Uterus (tissue), 4 donors: ENCODE results near the gene ATN1. TPM values are rescaled to one million over a fixed set of nuclear protein-coding genes. Genes with fewer than 3 reads are reported as not detected.

Experiments
- DNase-seq, 2 donors: peaks; one replicate each; pipeline ENCODE4 v3.0.0-alpha.2; 2019 to 2020
- H3K27ac ChIP-seq, 2 donors: fragments of 200-600 bp; sonication (generic); 1 replicate in 1 of 2; 2 replicates in 1 of 2; pipeline ENCODE4 v1.5.1; 2016 to 2018
- H3K27me3 ChIP-seq, 2 donors: fragments of 200-600 bp; sonication (generic); one replicate each; pipeline ENCODE4 v1.5.1; 2018 to 2019; ENCODE audit warnings: control low read depth in 1 of 2
- H3K36me3 ChIP-seq, 2 donors: fragments of 200-600 bp; sonication (generic); one replicate each; pipeline ENCODE4 v1.5.1; 2019; ENCODE audit warnings: control low read depth in 1 of 2
- H3K4me1 ChIP-seq, 2 donors: fragments of 200-600 bp; sonication (generic); one replicate each; pipeline ENCODE4 v1.5.1; 2018 to 2019; ENCODE audit warnings: control low read depth in 1 of 2
- H3K4me3 ChIP-seq, 2 donors: fragments of 200-600 bp; sonication (generic); 1 replicate in 1 of 2; 2 replicates in 1 of 2; pipeline ENCODE4 v1.5.1; 2018 to 2019; ENCODE audit warnings: mild to moderate bottlenecking in 1 of 2
- H3K9me3 ChIP-seq, 2 donors: fragments of 200-600 bp; sonication (generic); one replicate each; pipeline ENCODE4 v1.5.1; 2019; ENCODE audit warnings: control low read depth in 1 of 2
- CTCF ChIP-seq, 4 experiments: fragments of 200-600 bp in 2 of 4; fragments of 450-650 bp in 2 of 4; sonication (generic) in 2 of 4; IDR thresholded peaks; one replicate each; pipeline ENCODE4 v1.5.1; 2016 to 2019; ENCODE audit warnings: antibody characterized with exemption in 4 of 4, mild to moderate bottlenecking in 2 of 4, moderate library complexity in 1 of 4
- POLR2A ChIP-seq, 2 donors: fragments of 450-650 bp; IDR thresholded peaks; one replicate each; pipeline ENCODE4 v1.6.1; 2016; ENCODE audit warnings: antibody characterized with exemption in 2 of 2, mild to moderate bottlenecking in 1 of 2, moderate library complexity in 1 of 2
- intact Hi-C: fragments of 100-400 bp; cut with DNase I; formaldehyde crosslinking; loops from one replicate; pipeline ENCODE4 v1.15.1; 2023; ENCODE audit warnings: low total_unique reads
- total RNA-seq, 4 donors: library from RNA; depleted of rRNA in 3 of 4; stranded (reverse); fragments of >200 nt in 3 of 4; gene quantifications; one replicate each; pipeline versions ENCODE4 v1.1.0 to v1.2.4, GENCODE V29; 2014 to 2023
- donor health status: DM: yes; HTN: yes; CAD: no.

ATN1 gene
- total RNA-seq, 4 donors from 2014 or later, result 10.8 to 283 (median 28.7) TPM

DNA sequence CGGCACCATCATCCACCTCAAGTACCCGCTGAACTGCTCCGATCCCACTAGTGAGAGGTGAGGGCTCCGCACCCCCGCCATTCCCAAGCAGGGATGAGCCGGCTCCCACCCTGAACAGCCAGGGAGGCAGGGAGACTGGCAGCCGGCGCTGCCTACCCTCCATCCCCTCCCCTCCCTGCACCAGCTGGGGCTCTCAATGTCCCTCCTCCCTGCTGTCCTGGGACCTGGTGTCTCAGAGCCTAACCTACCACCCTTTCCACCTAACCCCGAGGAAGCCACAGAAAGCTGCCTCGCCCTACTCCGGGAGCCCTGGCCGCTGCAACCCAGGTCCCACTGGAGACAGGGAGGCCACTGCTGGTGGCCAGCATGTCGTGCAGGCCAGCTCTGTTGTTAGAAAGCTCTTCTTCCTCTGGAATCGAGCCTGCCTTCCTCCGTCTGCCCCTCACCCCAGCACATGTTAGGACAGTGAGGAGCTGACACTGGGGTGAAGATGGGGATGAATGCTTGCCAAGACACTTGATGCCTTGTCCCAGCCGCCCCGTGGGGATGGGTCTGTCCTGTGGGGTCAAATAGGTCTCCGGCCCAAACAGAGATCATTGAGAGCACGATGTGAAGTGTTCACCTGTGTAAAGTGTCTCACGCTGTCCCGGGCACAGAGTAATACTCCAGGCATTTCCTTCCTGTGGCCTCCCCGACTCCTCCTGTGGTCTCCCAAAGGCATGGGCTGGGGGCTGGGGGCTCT is 24.5 kb downstream of the ATN1 start:
- DNase-seq, result no peak
- Histone ChIP-seq H3K27me3 (no peaks in the 10 kb centered on the region), H3K36me3 (no peaks in the 10 kb centered on the region), H3K4me3 (peak overlapping the region in 1 of 2 donors; percentile 1), H3K27ac (no peak overlapping the region), H3K4me1 (no peaks in the 10 kb centered on the region), H3K9me3 (no peaks in the 10 kb centered on the region)
- TF ChIP-seq CTCF (IDR thresholded peaks at IDR 0.05) (no peak), POLR2A (IDR thresholded peaks at IDR 0.05) (no peak)
- intact Hi-C loops, result no loop called here

DNA sequence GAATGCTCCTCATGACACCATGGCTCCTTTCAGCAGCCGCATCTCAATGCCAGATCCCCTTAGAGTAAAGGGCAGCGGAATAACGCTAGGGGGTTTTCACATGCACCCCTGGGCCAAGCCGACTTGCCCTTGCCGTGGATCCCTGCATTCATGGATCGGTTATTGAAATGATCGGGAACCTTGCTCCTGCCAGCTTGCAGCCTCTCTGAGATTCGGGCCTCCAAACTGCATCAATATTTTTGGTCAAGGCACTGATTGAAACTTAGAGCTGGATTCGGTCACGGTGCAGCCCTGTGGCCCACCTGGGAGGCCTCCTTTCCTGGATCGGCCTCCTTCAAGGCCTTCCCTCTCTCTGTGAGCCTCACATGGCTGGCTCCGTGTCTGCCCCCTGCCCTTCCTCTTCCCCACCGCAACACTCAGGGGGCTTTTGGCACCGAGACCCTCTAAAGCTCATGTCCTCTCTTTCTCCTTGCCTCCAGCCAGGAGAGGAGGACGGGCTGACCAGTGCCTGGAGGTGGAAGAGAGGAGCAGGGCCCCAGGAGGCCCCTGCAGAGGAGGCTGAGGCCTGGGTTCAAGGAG is 25.2 kb downstream of the ATN1 start:
- DNase-seq, result no peak
- Histone ChIP-seq H3K4me1 (no peaks in the 10 kb centered on the region), H3K36me3 (no peaks in the 10 kb centered on the region), H3K27ac (no peak overlapping the region), H3K9me3 (no peaks in the 10 kb centered on the region), H3K4me3 (no peak overlapping the region), H3K27me3 (no peaks in the 10 kb centered on the region)
- intact Hi-C loops, result no loop called here
- TF ChIP-seq POLR2A (IDR thresholded peaks at IDR 0.05) (no peak), CTCF (IDR thresholded peaks at IDR 0.05) (no peak)

DNA sequence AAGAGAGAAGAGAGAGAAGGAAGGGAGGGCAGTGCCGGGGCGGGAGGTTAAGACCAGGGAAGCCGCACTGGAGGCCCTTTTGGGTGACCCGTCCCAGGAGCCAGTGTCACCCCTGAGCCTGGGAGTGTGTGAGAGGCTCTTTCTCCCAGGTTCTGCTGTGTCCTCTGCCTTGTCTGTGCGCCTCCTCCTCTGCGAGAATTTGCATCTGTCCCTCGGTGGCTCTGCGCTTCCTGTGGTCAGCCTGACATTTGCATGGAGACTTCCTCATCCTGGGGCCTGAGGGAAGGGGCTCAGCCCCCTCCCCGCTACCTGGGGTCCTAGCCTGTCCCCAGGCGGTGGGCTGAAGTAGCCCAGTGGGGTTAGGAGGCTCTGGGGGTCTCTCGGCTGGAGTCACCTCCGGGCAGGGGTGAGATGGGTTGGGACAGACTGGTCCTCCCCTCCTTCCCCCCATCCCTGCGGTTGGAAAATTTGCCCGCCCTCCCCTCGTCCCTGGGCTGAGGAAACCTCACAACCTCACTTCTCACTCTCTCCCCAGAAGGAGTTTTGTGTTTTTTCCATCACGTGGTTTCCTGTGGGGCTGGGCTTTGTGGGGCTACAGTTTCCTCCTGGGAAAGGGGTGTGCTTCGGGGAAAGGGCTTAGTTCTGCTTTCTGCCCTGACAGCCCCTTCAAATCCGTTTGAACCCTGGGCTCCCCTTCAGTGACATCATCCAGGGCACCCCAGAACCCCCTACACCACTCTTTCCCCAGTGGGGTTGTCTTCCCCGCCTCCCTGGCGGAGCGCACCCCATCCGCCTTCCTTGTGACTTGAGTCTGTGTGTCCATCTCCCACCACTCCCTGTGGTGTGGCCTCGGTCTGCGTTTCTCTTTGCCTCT is 25.9 kb downstream of the ATN1 start:
- DNase-seq, result no peak
- no peaks in the 10 kb centered on the region for H3K9me3 ChIP-seq
- no peaks in the 10 kb centered on the region for H3K27me3 ChIP-seq
- H3K36me3 ChIP-seq, result no peaks in the 10 kb centered on the region
- no peak overlapping the region for H3K27ac ChIP-seq
- intact Hi-C loops, result no loop called here
- no peaks in the 10 kb centered on the region for H3K4me1 ChIP-seq
- TF ChIP-seq POLR2A (IDR thresholded peaks at IDR 0.05) (no peak), CTCF (IDR thresholded peaks at IDR 0.05) (no peak)
- H3K4me3 ChIP-seq, result no peak overlapping the region

DNA sequence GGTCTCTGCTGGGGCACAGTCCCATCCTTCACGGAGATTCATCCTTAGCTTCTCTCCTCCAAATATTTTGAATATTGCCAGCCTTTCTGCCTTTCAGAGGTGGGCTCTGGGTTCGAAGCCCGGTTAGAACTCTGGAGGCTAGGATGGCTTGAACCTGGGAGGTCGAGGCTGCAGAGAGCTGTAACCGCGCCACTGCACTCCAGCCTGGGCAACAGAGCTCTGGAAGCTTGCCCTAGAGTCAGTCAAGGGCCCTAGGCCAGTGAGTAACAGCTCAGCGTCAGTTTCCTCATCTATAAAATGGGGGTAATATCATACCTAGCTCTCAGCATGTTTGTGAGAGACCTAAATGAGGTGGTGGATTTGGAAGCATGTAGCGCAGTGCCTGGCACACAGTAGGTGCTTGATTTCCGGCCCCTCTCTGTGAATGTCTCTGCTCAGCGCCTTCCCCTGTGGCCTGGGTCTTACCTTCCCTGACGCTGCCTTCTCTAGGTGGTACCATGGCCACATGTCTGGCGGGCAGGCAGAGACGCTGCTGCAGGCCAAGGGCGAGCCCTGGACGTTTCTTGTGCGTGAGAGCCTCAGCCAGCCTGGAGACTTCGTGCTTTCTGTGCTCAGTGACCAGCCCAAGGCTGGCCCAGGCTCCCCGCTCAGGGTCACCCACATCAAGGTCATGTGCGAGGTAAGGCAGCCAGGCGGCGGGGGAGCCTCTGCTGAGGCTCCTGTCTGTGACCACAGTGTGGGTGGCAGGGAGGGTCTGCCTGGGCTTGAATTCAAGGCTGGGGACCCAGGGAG is 26.8 kb downstream of the ATN1 start:
- H3K4me1 ChIP-seq, result no peaks in the 10 kb centered on the region
- no peaks in the 10 kb centered on the region for H3K9me3 ChIP-seq
- no peak overlapping the region for H3K4me3 ChIP-seq
- DNase-seq, result no peak
- no peak overlapping the region for H3K27ac ChIP-seq
- no peak for TF ChIP-seq CTCF (IDR thresholded peaks at IDR 0.05)
- TF ChIP-seq POLR2A (IDR thresholded peaks at IDR 0.05), result no peak
- H3K36me3 ChIP-seq, result no peaks in the 10 kb centered on the region
- intact Hi-C loops, result no loop called here
- H3K27me3 ChIP-seq, result no peaks in the 10 kb centered on the region
